ENCODE data around the gene EPHB6. TPM values are rescaled to one million over a fixed set of nuclear protein-coding genes. Genes with fewer than 3 reads are reported as not detected.

Gene EPHB6
- total RNA-seq, 1 donor, result 4.0 TPM

- TF ChIP-seq, protein P1, sequence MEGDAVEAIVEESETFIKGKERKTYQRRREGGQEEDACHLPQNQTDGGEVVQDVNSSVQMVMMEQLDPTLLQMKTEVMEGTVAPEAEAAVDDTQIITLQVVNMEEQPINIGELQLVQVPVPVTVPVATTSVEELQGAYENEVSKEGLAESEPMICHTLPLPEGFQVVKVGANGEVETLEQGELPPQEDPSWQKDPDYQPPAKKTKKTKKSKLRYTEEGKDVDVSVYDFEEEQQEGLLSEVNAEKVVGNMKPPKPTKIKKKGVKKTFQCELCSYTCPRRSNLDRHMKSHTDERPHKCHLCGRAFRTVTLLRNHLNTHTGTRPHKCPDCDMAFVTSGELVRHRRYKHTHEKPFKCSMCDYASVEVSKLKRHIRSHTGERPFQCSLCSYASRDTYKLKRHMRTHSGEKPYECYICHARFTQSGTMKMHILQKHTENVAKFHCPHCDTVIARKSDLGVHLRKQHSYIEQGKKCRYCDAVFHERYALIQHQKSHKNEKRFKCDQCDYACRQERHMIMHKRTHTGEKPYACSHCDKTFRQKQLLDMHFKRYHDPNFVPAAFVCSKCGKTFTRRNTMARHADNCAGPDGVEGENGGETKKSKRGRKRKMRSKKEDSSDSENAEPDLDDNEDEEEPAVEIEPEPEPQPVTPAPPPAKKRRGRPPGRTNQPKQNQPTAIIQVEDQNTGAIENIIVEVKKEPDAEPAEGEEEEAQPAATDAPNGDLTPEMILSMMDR (IDR thresholded peaks at IDR 0.05; ENCODE audit: extremely low read depth, low read depth, low read length), result no peak
- H3K4me1 ChIP-seq (ENCODE audit: insufficient read depth, low read length), result no peaks in the 10 kb centered on the region
- no peaks in the 10 kb centered on the region for H3K79me2 ChIP-seq (ENCODE audit: insufficient read depth, low read length)
- no peaks in the 10 kb centered on the region for H4K20me1 ChIP-seq (ENCODE audit: insufficient read depth, low read length)
- DNase-seq (ENCODE audit: insufficient read length, low spot score, missing footprints), result no peak
- no peak overlapping the region for H3K4me3 ChIP-seq (ENCODE audit: insufficient read depth, low read length)
- no peaks in the 10 kb centered on the region for H3K36me3 ChIP-seq (ENCODE audit: insufficient read depth, low read length)
- no peak overlapping the region for H2AFZ ChIP-seq (ENCODE audit: low read length)
- H3K4me2 ChIP-seq (ENCODE audit: insufficient read depth, low read length), result no peak overlapping the region
- no peaks in the 10 kb centered on the region for H3K9me3 ChIP-seq (ENCODE audit: low read depth, low read length)
- H3K27me3 ChIP-seq (ENCODE audit: insufficient read depth, low read length), result no peaks in the 10 kb centered on the region
- no peak overlapping the region for H3K27ac ChIP-seq (ENCODE audit: low read depth, low read length)
Measured at GRCh38 chr7:142833174-142834048, 21.5 kb upstream of the EPHB6 start.

GRCh38 chr7:142835487-142835886, 19.4 kb upstream of the EPHB6 start:
- Histone ChIP-seq H3K4me3 (ENCODE audit: insufficient read depth, low read length) (no peak overlapping the region), H3K4me2 (ENCODE audit: insufficient read depth, low read length) (no peak overlapping the region), H3K27me3 (ENCODE audit: insufficient read depth, low read length) (no peaks in the 10 kb centered on the region), H3K4me1 (ENCODE audit: insufficient read depth, low read length) (no peaks in the 10 kb centered on the region), H4K20me1 (ENCODE audit: insufficient read depth, low read length) (no peaks in the 10 kb centered on the region), H3K79me2 (ENCODE audit: insufficient read depth, low read length) (no peaks in the 10 kb centered on the region), H3K27ac (ENCODE audit: low read depth, low read length) (no peak overlapping the region), H3K36me3 (ENCODE audit: insufficient read depth, low read length) (no peaks in the 10 kb centered on the region), H2AFZ (ENCODE audit: low read length) (no peak overlapping the region), H3K9me3 (ENCODE audit: low read depth, low read length) (no peaks in the 10 kb centered on the region)
- TF ChIP-seq, protein P1 (IDR thresholded peaks at IDR 0.05; ENCODE audit: extremely low read depth, low read depth, low read length), result no peak
- DNase-seq (ENCODE audit: insufficient read length, low spot score, missing footprints), result no peak

GRCh38 chr7:142836426-142836825, 18.4 kb upstream of the EPHB6 start:
- DNase-seq (ENCODE audit: insufficient read length, low spot score, missing footprints), result no peak
- H3K27me3 ChIP-seq (ENCODE audit: insufficient read depth, low read length), result no peaks in the 10 kb centered on the region
- no peaks in the 10 kb centered on the region for H3K36me3 ChIP-seq (ENCODE audit: insufficient read depth, low read length)

More at GRCh38 chr7:142836426-142836825, 18.4 kb upstream of the EPHB6 start:
- Histone ChIP-seq H3K4me3 (ENCODE audit: insufficient read depth, low read length) (no peak overlapping the region), H4K20me1 (ENCODE audit: insufficient read depth, low read length) (no peaks in the 10 kb centered on the region), H3K9me3 (ENCODE audit: low read depth, low read length) (no peaks in the 10 kb centered on the region), H3K4me1 (ENCODE audit: insufficient read depth, low read length) (no peaks in the 10 kb centered on the region), H3K27ac (ENCODE audit: low read depth, low read length) (no peak overlapping the region), H3K79me2 (ENCODE audit: insufficient read depth, low read length) (no peaks in the 10 kb centered on the region), H3K4me2 (ENCODE audit: insufficient read depth, low read length) (no peak overlapping the region), H2AFZ (ENCODE audit: low read length) (no peak overlapping the region)
- TF ChIP-seq, protein P1 (IDR thresholded peaks at IDR 0.05; ENCODE audit: extremely low read depth, low read depth, low read length), result no peak
